ENCODE data around the gene PPP1R14B. TPM values are rescaled to one million over a fixed set of nuclear protein-coding genes. Genes with fewer than 3 reads are reported as not detected.

PPP1R14B gene
- total RNA-seq, 1 donor from 2014 or later: 284 TPM

- Mint-ChIP-seq H3K4me1 (peaks cover 19% of the 10 kb centered on the region), H3K36me3 (ENCODE audit: low read depth) (peaks cover 20% of the 10 kb centered on the region), H3K9me3 (no peaks in the 10 kb centered on the region), H3K27me3 (peaks cover 9% of the 10 kb centered on the region), H3K27ac (peak overlapping the region; percentile 84), H3K4me3 (peak overlapping the region; percentile 89)
- peak; percentile 75 for DNase-seq
- intact Hi-C loops (cut with micrococcal nuclease): loop anchor here (1.0 to 2.0 kb wide), 4 partner anchors 16 to 45 kb away; partner anchors contain the start of genes FKBP2 and PRDX5
Measured at GRCh38 chr11:64285885-64286800, 39.4 kb upstream of the PPP1R14B start.

GRCh38 chr11:64284962-64285884 lies 38.5 kb upstream of the PPP1R14B start, which contains the start of gene GPR137:
Gene GPR137, plus strand, starts transcription at chr11:64285848. Its CDS starts 677 bp downstream, at chr11:64286525.
- no peaks in the 10 kb centered on the region for H3K9me3 Mint-ChIP-seq
- H3K27me3 Mint-ChIP-seq: peaks cover 2% of the 10 kb centered on the region
- H3K27ac Mint-ChIP-seq: peak within 1 kb of the TSS; percentile 94
- H3K4me3 Mint-ChIP-seq: peak within 1 kb of the TSS; percentile 89
- intact Hi-C loops (cut with micrococcal nuclease): loop anchor here (1.0 to 2.0 kb wide), 4 partner anchors 15 to 44 kb away; partner anchors contain the start of genes FKBP2 and PRDX5
- peak; percentile 98 for DNase-seq
- H3K4me1 Mint-ChIP-seq: peaks cover 17% of the 10 kb centered on the region
- H3K36me3 Mint-ChIP-seq (ENCODE audit: low read depth): peaks cover 20% of the 10 kb centered on the region

DNA sequence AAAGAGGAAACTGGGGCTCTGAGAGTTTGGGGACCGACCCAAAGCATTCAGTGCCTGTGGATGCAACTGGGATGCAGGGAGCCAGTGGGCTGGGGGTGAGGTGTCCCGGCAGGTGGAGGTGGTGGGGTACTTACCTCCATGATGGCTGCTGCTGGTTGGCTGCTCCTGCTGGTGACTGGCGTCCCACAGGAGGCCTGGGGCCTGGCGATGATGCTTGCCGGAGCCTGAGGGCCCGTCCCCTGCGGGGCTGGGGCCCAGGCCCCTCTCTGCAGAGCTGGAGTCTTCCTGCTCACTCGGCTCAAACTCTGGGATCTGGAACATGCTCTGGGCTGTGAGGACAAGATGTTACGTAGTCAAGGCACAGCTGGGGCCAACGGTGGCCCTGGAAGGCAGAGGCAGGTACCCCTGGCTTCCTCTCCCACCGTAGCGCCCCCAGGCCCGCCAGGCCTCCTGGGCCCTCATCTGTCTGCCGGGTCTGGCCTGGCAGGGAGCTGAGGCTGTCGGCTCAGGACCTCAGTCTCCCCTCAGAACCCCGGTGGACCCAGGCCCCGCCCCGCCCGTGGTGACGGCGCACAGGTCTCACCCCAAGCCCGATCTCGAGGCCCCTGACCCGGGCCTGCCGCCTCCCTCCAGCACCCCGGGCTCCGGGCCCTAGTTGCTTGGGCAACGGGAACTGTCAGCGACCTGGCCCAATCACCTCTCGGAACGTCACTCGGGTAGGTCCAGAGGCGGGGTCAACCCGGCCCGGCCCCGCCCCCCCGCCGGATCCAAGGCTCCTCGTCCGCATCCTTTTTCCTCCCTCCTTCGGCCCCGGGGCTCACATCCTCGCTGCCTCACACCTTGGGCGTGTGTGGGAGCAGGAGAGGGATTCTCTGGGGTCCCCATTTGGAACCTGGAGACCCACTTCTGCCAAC lies 37.6 kb upstream of the PPP1R14B start, which contains the start of gene BAD:
BAD (minus strand) TSS at position 618 of the 914 bp plus-strand sequence; CDS start at position 321, 297 bp downstream.
- intact Hi-C loops (cut with micrococcal nuclease): loop anchor here (2.0 kb wide), 1 partner anchor 44 kb away; the partner anchor contains the start of gene FKBP2
- peak within 1 kb of the TSS; percentile 89 for H3K4me3 Mint-ChIP-seq
- no peaks in the 10 kb centered on the region for H3K27me3 Mint-ChIP-seq
- H3K9me3 Mint-ChIP-seq: no peaks in the 10 kb centered on the region
- H3K27ac Mint-ChIP-seq: peak within 1 kb of the TSS; percentile 94
- H3K36me3 Mint-ChIP-seq (ENCODE audit: low read depth): peaks cover 19% of the 10 kb centered on the region
- peak; percentile 97 for DNase-seq
- peaks cover 17% of the 10 kb centered on the region for H3K4me1 Mint-ChIP-seq

DNA sequence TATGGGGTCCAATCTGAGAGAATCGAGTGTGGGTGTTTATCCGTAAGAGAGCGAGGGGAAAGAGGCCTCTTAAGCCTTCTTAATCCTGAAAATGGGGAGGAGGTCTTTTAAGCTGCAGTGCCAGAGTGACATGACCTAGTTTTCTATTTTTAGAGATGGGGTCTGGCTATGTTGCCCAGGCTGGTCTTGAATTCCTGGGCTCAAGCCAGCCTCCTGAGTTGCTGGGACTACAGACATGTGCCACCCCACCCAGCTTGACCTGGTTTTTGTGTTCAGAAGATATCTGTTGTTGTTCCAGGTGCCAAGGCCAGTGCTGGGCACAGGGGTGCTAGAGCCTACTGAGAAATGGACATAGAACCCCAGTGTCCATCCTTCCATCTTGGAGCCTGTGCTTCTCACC lies 36.3 kb upstream of the PPP1R14B start:
- Mint-ChIP-seq H3K27me3 (no peaks in the 10 kb centered on the region), H3K4me1 (peaks cover 21% of the 10 kb centered on the region), H3K36me3 (ENCODE audit: low read depth) (peaks cover 22% of the 10 kb centered on the region), H3K4me3 (peak overlapping the region; percentile 59), H3K9me3 (no peaks in the 10 kb centered on the region), H3K27ac (peak overlapping the region; percentile 62)
- peak; percentile 59 for DNase-seq
- intact Hi-C loops (cut with micrococcal nuclease): no loop called here

DNA sequence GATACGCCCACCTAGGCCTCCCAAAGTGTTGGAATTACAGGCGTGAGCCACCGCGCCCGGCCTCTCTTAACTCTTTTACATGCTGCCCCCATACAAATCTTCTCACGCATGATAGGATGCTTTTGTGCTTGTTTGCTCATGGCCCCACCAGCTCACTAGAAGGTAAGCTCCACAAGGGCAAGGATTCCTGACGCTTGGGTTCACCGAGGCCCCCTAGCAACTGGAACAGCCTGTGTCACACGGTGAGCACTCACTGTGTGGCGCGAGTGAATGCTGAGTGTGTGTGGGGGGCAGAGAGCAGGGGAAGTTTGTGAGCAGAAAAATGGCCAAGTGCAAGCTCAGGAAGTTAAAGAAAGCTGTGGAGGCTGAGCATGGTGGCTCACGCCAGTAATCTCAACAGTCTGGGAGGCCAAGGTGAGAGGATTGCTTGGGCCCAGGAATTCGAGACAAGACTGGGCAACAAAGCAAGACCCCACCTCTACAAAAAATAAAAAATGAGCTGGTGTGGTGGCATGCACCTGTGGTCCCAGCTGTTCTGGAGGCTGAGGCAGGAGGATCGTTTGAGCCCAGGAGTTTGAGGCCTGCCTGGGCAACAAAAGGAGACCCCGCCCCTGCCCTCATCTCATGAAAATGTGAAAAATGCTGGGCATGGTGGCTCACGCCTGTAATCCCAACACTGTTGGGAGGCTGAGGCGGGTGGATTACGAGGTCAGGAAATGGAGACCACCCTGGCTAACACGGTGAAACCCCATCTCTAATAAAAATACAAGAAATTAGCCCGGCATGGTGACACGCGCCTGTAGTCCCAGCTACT lies 35.4 kb upstream of the PPP1R14B start:
- H3K4me3 Mint-ChIP-seq: no peak overlapping the region
- H3K4me1 Mint-ChIP-seq: peaks cover 21% of the 10 kb centered on the region
- no peak overlapping the region for H3K27ac Mint-ChIP-seq
- DNase-seq: no peak
- H3K27me3 Mint-ChIP-seq: no peaks in the 10 kb centered on the region
- H3K36me3 Mint-ChIP-seq (ENCODE audit: low read depth): peaks cover 22% of the 10 kb centered on the region
- intact Hi-C loops (cut with micrococcal nuclease): no loop called here
- no peaks in the 10 kb centered on the region for H3K9me3 Mint-ChIP-seq

GRCh38 chr11:64278576-64279190 lies 31.9 kb upstream of the PPP1R14B start:
- no peak for DNase-seq
- intact Hi-C loops (cut with micrococcal nuclease): no loop called here
- H3K27ac Mint-ChIP-seq: no peak overlapping the region
- H3K9me3 Mint-ChIP-seq: no peaks in the 10 kb centered on the region
- H3K4me3 Mint-ChIP-seq: no peak overlapping the region
- H3K36me3 Mint-ChIP-seq (ENCODE audit: low read depth): peaks cover 22% of the 10 kb centered on the region
- peaks cover 12% of the 10 kb centered on the region for H3K4me1 Mint-ChIP-seq
- H3K27me3 Mint-ChIP-seq: no peaks in the 10 kb centered on the region

- no peak overlapping the region for H3K27ac Mint-ChIP-seq
- H3K4me1 Mint-ChIP-seq: peaks cover 11% of the 10 kb centered on the region
- no peaks in the 10 kb centered on the region for H3K27me3 Mint-ChIP-seq
- no peak overlapping the region for H3K4me3 Mint-ChIP-seq
- no peaks in the 10 kb centered on the region for H3K9me3 Mint-ChIP-seq
- no peak for DNase-seq
- intact Hi-C loops (cut with micrococcal nuclease): no loop called here
- peaks cover 17% of the 10 kb centered on the region for H3K36me3 Mint-ChIP-seq (ENCODE audit: low read depth)
Measured at GRCh38 chr11:64276653-64277431, 30.1 kb upstream of the PPP1R14B start.

DNA sequence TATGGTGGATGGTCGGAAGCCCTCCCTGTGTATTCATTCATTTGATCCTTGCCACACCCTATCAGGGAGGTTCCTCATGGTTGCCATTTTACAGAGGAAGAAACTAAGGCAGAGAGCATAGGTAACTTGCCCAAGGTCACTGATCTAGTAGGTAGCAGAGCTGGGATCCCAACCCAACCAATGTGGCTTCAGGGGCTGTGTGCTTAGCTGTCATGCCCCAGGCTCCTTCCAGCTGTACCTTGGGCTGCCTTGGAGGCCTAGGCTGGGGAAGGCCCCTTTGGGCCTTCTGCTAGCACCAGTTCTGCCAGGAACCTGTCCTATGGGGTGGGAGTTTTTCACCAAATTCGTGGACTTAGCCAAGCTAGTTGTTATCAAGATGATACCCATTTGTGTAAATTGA lies 29.1 kb upstream of the PPP1R14B start:
- DNase-seq: no peak
- no peaks in the 10 kb centered on the region for H3K27me3 Mint-ChIP-seq
- H3K4me1 Mint-ChIP-seq: peaks cover 11% of the 10 kb centered on the region
- peaks cover 7% of the 10 kb centered on the region for H3K36me3 Mint-ChIP-seq (ENCODE audit: low read depth)
- intact Hi-C loops (cut with micrococcal nuclease): no loop called here
- H3K9me3 Mint-ChIP-seq: no peaks in the 10 kb centered on the region
- no peak overlapping the region for H3K27ac Mint-ChIP-seq
- H3K4me3 Mint-ChIP-seq: no peak overlapping the region

GRCh38 chr11:64275031-64275800 lies 28.5 kb upstream of the PPP1R14B start:
- peaks cover 9% of the 10 kb centered on the region for H3K36me3 Mint-ChIP-seq (ENCODE audit: low read depth)
- intact Hi-C loops (cut with micrococcal nuclease): no loop called here
- H3K9me3 Mint-ChIP-seq: no peaks in the 10 kb centered on the region
- peaks cover 13% of the 10 kb centered on the region for H3K4me1 Mint-ChIP-seq
- no peak for DNase-seq
- no peak overlapping the region for H3K27ac Mint-ChIP-seq
- no peaks in the 10 kb centered on the region for H3K27me3 Mint-ChIP-seq
- H3K4me3 Mint-ChIP-seq: no peak overlapping the region

GRCh38 chr11:64269540-64270220 lies 22.9 kb upstream of the PPP1R14B start:
- Mint-ChIP-seq H3K9me3 (no peaks in the 10 kb centered on the region), H3K36me3 (ENCODE audit: low read depth) (peaks cover 14% of the 10 kb centered on the region)

More at GRCh38 chr11:64269540-64270220, 22.9 kb upstream of the PPP1R14B start:
- intact Hi-C loops (cut with micrococcal nuclease): loop anchor here (1.0 to 2.0 kb wide), 5 partner anchors 16 to 71 kb away; partner anchors contain the start of genes CCDC88B, ESRRA, GPR137 and TRMT112
- Mint-ChIP-seq H3K4me3 (peak overlapping the region; percentile 96), H3K4me1 (peaks cover 26% of the 10 kb centered on the region), H3K27ac (peak overlapping the region; percentile 99), H3K27me3 (no peaks in the 10 kb centered on the region)
- peak; percentile 99 for DNase-seq

All from activated CD4-positive, alpha-beta T cell treated with anti-CD3 and anti-CD28 coated beads, Interleukin-2, amount 10 ng/mL, durations not matched to agents 24 days and 14 days (primary cell).